RWPE2 (cell line): Measurements from ENCODE around the gene CLCN5.

ENCODE experiments used
- ATAC-seq: fragments of 200-7000 bp; cut with Tn5 transposase; 3 replicates; pipeline ENCODE4 v1.9.1; 2021; ENCODE audit warnings: low read depth
- DNase-seq: peaks from one replicate; pipeline ENCODE4 v3.0.0-alpha.2; 2020; ENCODE audit warnings: low spot score
- H3K27ac ChIP-seq: fragments of 450-650 bp; 2 replicates; pipeline ENCODE4 v1.5.1; 2017; ENCODE audit warnings: mild to moderate bottlenecking; ENCODE audit not compliant: poor library complexity, severe bottlenecking
- H3K27me3 ChIP-seq: fragments of 250-450 bp; sonication (Bioruptor Pico); 2 replicates; pipeline ENCODE4 v1.5.1; 2021; ENCODE audit warnings: mild to moderate bottlenecking, moderate library complexity; ENCODE audit not compliant: insufficient read depth, poor library complexity, severe bottlenecking
- H3K36me3 ChIP-seq: fragments of 250-450 bp; sonication (Bioruptor Pico); 2 replicates; pipeline ENCODE4 v1.5.1; 2020; ENCODE audit warnings: low read depth, mild to moderate bottlenecking, moderate library complexity
- H3K4me1 ChIP-seq: fragments of 250-450 bp; sonication (Bioruptor Pico); 2 replicates; pipeline ENCODE4 v1.5.1; 2021; ENCODE audit warnings: mild to moderate bottlenecking, moderate library complexity; ENCODE audit not compliant: insufficient read depth, poor library complexity, severe bottlenecking
- H3K4me3 ChIP-seq: fragments of 250-450 bp; sonication (Bioruptor Pico); 2 replicates; pipeline ENCODE4 v1.5.1; 2021; ENCODE audit warnings: mild to moderate bottlenecking, moderate library complexity; ENCODE audit not compliant: severe bottlenecking
- H3K9me3 ChIP-seq: fragments of 250-450 bp; sonication (Bioruptor Pico); 2 replicates; pipeline ENCODE4 v1.5.1; 2021; ENCODE audit warnings: mild to moderate bottlenecking, moderate library complexity; ENCODE audit not compliant: severe bottlenecking
- CTCF ChIP-seq: fragments of 450-650 bp; IDR thresholded peaks from one replicate; pipeline ENCODE4 v1.5.1; 2017; ENCODE audit warnings: mild to moderate bottlenecking, moderate library complexity; ENCODE audit not compliant: poor library complexity, severe bottlenecking

Gene CLCN5

DNA sequence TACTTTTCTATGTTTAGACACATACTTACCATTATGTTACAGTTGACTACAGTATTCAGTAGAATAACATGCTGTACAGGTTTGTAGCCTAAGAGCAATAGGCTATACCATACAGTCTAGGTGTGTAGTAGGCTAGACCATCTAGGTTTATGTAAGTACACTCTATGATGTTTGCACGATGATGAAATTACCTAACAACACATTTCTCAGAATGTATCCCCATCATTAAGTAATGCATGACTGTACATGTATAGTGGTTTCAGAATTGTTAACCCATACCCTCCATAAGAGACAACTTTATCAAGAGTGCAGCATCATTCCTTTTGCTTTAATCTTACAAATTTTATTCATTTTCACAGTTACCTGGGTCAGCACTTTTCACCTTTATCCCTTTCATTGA, 126.8 kb downstream of the CLCN5 start:
- TF ChIP-seq CTCF, result no peak
- Histone ChIP-seq H3K27me3 (no peaks in the 10 kb centered on the region), H3K4me1 (no peaks in the 10 kb centered on the region), H3K4me3 (no peak overlapping the region), H3K9me3 (no peaks in the 10 kb centered on the region), H3K27ac (no peak overlapping the region), H3K36me3 (no peaks in the 10 kb centered on the region)
- ATAC-seq, result no peak
- DNase-seq, result no peak

DNA sequence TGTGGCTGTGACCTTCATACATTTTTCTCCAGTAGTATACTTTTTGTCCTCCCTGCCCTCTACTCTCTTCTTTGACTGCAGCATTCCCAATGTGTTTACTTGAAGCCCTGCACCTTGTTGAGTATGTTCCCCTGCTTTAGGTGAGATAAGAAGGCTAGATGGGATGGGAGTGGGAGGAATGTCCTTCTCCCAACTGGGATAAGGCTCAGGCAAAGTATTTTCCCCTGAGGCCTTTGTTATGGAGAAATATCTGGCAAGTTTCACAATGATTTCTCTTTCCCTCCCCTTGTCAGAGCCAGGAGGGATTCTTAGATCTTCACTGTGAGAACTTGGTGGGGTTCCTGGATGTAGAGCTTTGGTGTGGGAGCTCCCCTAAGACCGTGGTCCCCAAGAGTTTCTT, 131.8 kb downstream of the CLCN5 start:
- Histone ChIP-seq H3K36me3 (no peaks in the 10 kb centered on the region), H3K9me3 (no peaks in the 10 kb centered on the region), H3K4me1 (no peaks in the 10 kb centered on the region), H3K27ac (no peak overlapping the region), H3K4me3 (no peak overlapping the region), H3K27me3 (no peaks in the 10 kb centered on the region)
- ATAC-seq (no peak), DNase-seq (no peak)
- TF ChIP-seq CTCF, result no peak

GRCh38 chrX:50066318-50066937, 144.0 kb downstream of the CLCN5 start:
- no peaks in the 10 kb centered on the region for H3K4me1 ChIP-seq
- no peaks in the 10 kb centered on the region for H3K27me3 ChIP-seq
- TF ChIP-seq CTCF, result no peak
- no peaks in the 10 kb centered on the region for H3K36me3 ChIP-seq
- ATAC-seq, result no peak
- no peak overlapping the region for H3K27ac ChIP-seq
- no peak for DNase-seq
- no peak overlapping the region for H3K4me3 ChIP-seq
- no peaks in the 10 kb centered on the region for H3K9me3 ChIP-seq

GRCh38 chrX:50067435-50068284, 145.3 kb downstream of the CLCN5 start:
- DNase-seq, result no peak
- no peaks in the 10 kb centered on the region for H3K27me3 ChIP-seq
- no peaks in the 10 kb centered on the region for H3K4me1 ChIP-seq
- no peak for TF ChIP-seq CTCF
- no peak for ATAC-seq
- no peaks in the 10 kb centered on the region for H3K36me3 ChIP-seq
- H3K27ac ChIP-seq, result no peak overlapping the region
- no peak overlapping the region for H3K4me3 ChIP-seq
- no peaks in the 10 kb centered on the region for H3K9me3 ChIP-seq

- DNase-seq (no peak), ATAC-seq (no peak)
- TF ChIP-seq CTCF, result no peak
- no peaks in the 10 kb centered on the region for H3K36me3 ChIP-seq
- H3K4me1 ChIP-seq, result no peaks in the 10 kb centered on the region
- H3K27me3 ChIP-seq, result no peaks in the 10 kb centered on the region
- H3K4me3 ChIP-seq, result no peak overlapping the region
- H3K27ac ChIP-seq, result no peak overlapping the region
- H3K9me3 ChIP-seq, result no peaks in the 10 kb centered on the region
Observed at GRCh38 chrX:50068285-50068563, 145.8 kb downstream of the CLCN5 start.
